Astrocyte (in vitro differentiated cells and primary cell): ENCODE data around the gene CD22. TPM values are rescaled to one million over a fixed set of nuclear protein-coding genes. Genes with fewer than 3 reads are reported as not detected.

Experiments used
- DNase-seq: peaks from one replicate; pipeline ENCODE4 v3.0.0-alpha.2; 2010; ENCODE audit warnings: low read depth
- FAIRE-seq: peaks from 2 replicates; lab custom pipeline; 2011; peaks lifted over from hg19 to GRCh38; lab: Jason Lieb, UNC
- H2AFZ ChIP-seq: 2 replicates; pipeline ENCODE4 v1.6.0; 2012; ENCODE audit warnings: low read depth, low read length, inconsistent platforms
- H3K27ac ChIP-seq: 2 replicates; pipeline ENCODE4 v1.5.1; 2011; ENCODE audit warnings: low read depth, low read length, inconsistent platforms
- H3K27me3 ChIP-seq: 2 replicates; pipeline ENCODE4 v1.6.0; 2011; ENCODE audit warnings: low read length, inconsistent platforms; ENCODE audit not compliant: insufficient read depth
- H3K36me3 ChIP-seq: 2 replicates; pipeline ENCODE4 v1.5.1; 2011; ENCODE audit warnings: low read length, inconsistent platforms; ENCODE audit not compliant: insufficient read depth
- H3K4me1 ChIP-seq: 2 replicates; pipeline ENCODE4 v1.5.1; 2011; ENCODE audit warnings: low read length, inconsistent platforms; ENCODE audit not compliant: insufficient read depth
- H3K4me2 ChIP-seq: 2 replicates; pipeline ENCODE4 v1.6.0; 2012; ENCODE audit warnings: low read length, inconsistent platforms
- H3K4me3 ChIP-seq: 2 replicates; pipeline ENCODE4 v1.5.1; 2011; ENCODE audit warnings: low read depth, mild to moderate bottlenecking, low read length, inconsistent platforms; ENCODE audit not compliant: insufficient read depth
- H3K79me2 ChIP-seq: 2 replicates; pipeline ENCODE4 v1.6.0; 2012; ENCODE audit warnings: mild to moderate bottlenecking, low read length, inconsistent platforms; ENCODE audit not compliant: insufficient read depth
- H3K9ac ChIP-seq: 2 replicates; pipeline ENCODE4 v1.6.0; 2012; ENCODE audit warnings: mild to moderate bottlenecking, low read length, inconsistent platforms
- H3K9me3 ChIP-seq: 2 replicates; pipeline ENCODE4 v1.5.1; 2012; ENCODE audit warnings: low read depth, mild to moderate bottlenecking, low read length, inconsistent platforms; ENCODE audit not compliant: insufficient read depth
- H4K20me1 ChIP-seq: 2 replicates; pipeline ENCODE4 v1.6.0; 2012; ENCODE audit warnings: low read length, inconsistent platforms; ENCODE audit not compliant: insufficient read depth
- H3K27ac Mint-ChIP-seq: one replicate; pipeline ENCODE4 v1.8.0; 2021; ENCODE audit warnings: mild to moderate bottlenecking, mixed read lengths; ENCODE audit not compliant: unreplicated experiment
- H3K27me3 Mint-ChIP-seq: one replicate; pipeline ENCODE4 v1.8.0; 2021; ENCODE audit warnings: low read depth, mixed read lengths; ENCODE audit not compliant: unreplicated experiment
- H3K36me3 Mint-ChIP-seq: one replicate; pipeline ENCODE4 v1.8.0; 2021; ENCODE audit warnings: low read depth, mixed read lengths; ENCODE audit not compliant: unreplicated experiment
- H3K4me1 Mint-ChIP-seq: one replicate; pipeline ENCODE4 v1.8.0; 2021; ENCODE audit warnings: low read depth, mixed read lengths; ENCODE audit not compliant: unreplicated experiment
- H3K4me3 Mint-ChIP-seq: one replicate; pipeline ENCODE4 v1.8.0; 2021; ENCODE audit warnings: mild to moderate bottlenecking, moderate library complexity, mixed read lengths; ENCODE audit not compliant: unreplicated experiment
- H3K9me3 Mint-ChIP-seq: one replicate; pipeline ENCODE4 v1.8.0; 2021; ENCODE audit warnings: mild to moderate bottlenecking, mixed read lengths; ENCODE audit not compliant: unreplicated experiment
- CTCF ChIP-seq: IDR thresholded peaks from 2 replicates; pipeline ENCODE4 v1.5.1; 2011; ENCODE audit warnings: low read depth, mild to moderate bottlenecking, inconsistent platforms, low read length, moderate library complexity; ENCODE audit not compliant: insufficient read depth
- EZH2 ChIP-seq: IDR thresholded peaks from 2 replicates; pipeline ENCODE4 v1.6.1; 2012; ENCODE audit warnings: mild to moderate bottlenecking, low read length, inconsistent platforms; ENCODE audit not compliant: insufficient read depth
- total RNA-seq: library from RNA; stranded (reverse); gene quantifications from 2 replicates; pipeline ENCODE4 v1.2.1, GENCODE V29; 2021

The CD22 gene
- total RNA-seq, 1 donor from 2014 or later = not detected

- DNase-seq (no peak), FAIRE-seq (no peak)
- no peak overlapping the region for H3K9ac ChIP-seq
These were observed 37.7 kb upstream of the CD22 start for GRCh38 chr19:35291259-35291658.

GRCh38 chr19:35291916-35292315, 37.1 kb upstream of the CD22 start, which contains the start of gene MAG:
MAG (plus strand) TSS chr19:35292161; CDS start chr19:35295409, 3,248 bp downstream.
- Mint-ChIP-seq H3K4me1 (no peaks in the 10 kb centered on the region), H3K27me3 (peaks cover 31% of the 10 kb centered on the region), H3K4me3 (no peak within 1 kb of the TSS), H3K27ac (no peak within 1 kb of the TSS), H3K9me3 (no peaks in the 10 kb centered on the region), H3K36me3 (no peaks in the 10 kb centered on the region)
- no peaks in the 10 kb centered on the region for H3K79me2 ChIP-seq
- TF ChIP-seq EZH2 (no peak), CTCF (no peak)
- no peak within 1 kb of the TSS for H3K4me2 ChIP-seq
- no peak within 1 kb of the TSS for H2AFZ ChIP-seq
- H3K9me3 ChIP-seq = no peaks in the 10 kb centered on the region
- FAIRE-seq (no peak), DNase-seq (no peak)
- no peaks in the 10 kb centered on the region for H3K36me3 ChIP-seq
- H3K27me3 ChIP-seq = peaks cover 7% of the 10 kb centered on the region
- H3K9ac ChIP-seq = no peak within 1 kb of the TSS
- no peak within 1 kb of the TSS for H3K27ac ChIP-seq
- no peak within 1 kb of the TSS for H3K4me3 ChIP-seq
- H3K4me1 ChIP-seq = no peaks in the 10 kb centered on the region
- no peaks in the 10 kb centered on the region for H4K20me1 ChIP-seq

More at GRCh38 chr19:35291259-35291658, 37.7 kb upstream of the CD22 start:
- Histone ChIP-seq H3K4me2 (no peak overlapping the region), H3K79me2 (no peaks in the 10 kb centered on the region), H3K4me3 (no peak overlapping the region), H3K9me3 (no peaks in the 10 kb centered on the region), H3K36me3 (no peaks in the 10 kb centered on the region), H3K4me1 (no peaks in the 10 kb centered on the region), H4K20me1 (no peaks in the 10 kb centered on the region), H3K27me3 (peaks cover 7% of the 10 kb centered on the region), H3K27ac (no peak overlapping the region), H2AFZ (no peak overlapping the region)
- H3K4me1 Mint-ChIP-seq = no peaks in the 10 kb centered on the region
- H3K36me3 Mint-ChIP-seq = no peaks in the 10 kb centered on the region
- H3K27me3 Mint-ChIP-seq = peaks cover 31% of the 10 kb centered on the region
- H3K9me3 Mint-ChIP-seq = no peaks in the 10 kb centered on the region
- no peak overlapping the region for H3K4me3 Mint-ChIP-seq
- TF ChIP-seq CTCF = no peak
- TF ChIP-seq EZH2 = no peak
- H3K27ac Mint-ChIP-seq = no peak overlapping the region

GRCh38 chr19:35292421-35293362, 36.3 kb upstream of the CD22 start:
- H3K9me3 ChIP-seq = peaks cover 5% of the 10 kb centered on the region
- H3K36me3 ChIP-seq = no peaks in the 10 kb centered on the region
- H3K4me2 ChIP-seq = no peak overlapping the region
- DNase-seq = no peak
- no peaks in the 10 kb centered on the region for H4K20me1 ChIP-seq
- H3K4me1 ChIP-seq = no peaks in the 10 kb centered on the region
- no peak for FAIRE-seq
- no peak overlapping the region for H3K27ac ChIP-seq
- Mint-ChIP-seq H3K27me3 (peaks cover 24% of the 10 kb centered on the region), H3K4me1 (no peaks in the 10 kb centered on the region), H3K4me3 (no peak overlapping the region), H3K9me3 (no peaks in the 10 kb centered on the region), H3K27ac (no peak overlapping the region), H3K36me3 (no peaks in the 10 kb centered on the region)
- no peak overlapping the region for H3K9ac ChIP-seq
- H2AFZ ChIP-seq = no peak overlapping the region
- H3K79me2 ChIP-seq = no peaks in the 10 kb centered on the region
- TF ChIP-seq EZH2 (no peak), CTCF (no peak)
- no peak overlapping the region for H3K4me3 ChIP-seq
- peaks cover 3% of the 10 kb centered on the region for H3K27me3 ChIP-seq
